K562 (cell line): Measurements from ENCODE around the gene SLC6A16. TPM values are rescaled to one million over a fixed set of nuclear protein-coding genes. Genes with fewer than 3 reads are reported as not detected.

Source experiments
- E2F3 ChIP-seq: fragments of 250-450 bp; sonication (Bioruptor Pico); IDR thresholded peaks from 2 replicates; pipeline ENCODE4 v1.4.0; 2020; ENCODE audit warnings: mild to moderate bottlenecking
- ERF ChIP-seq: fragments of 450-650 bp; formaldehyde crosslinking; IDR thresholded peaks from 2 replicates; pipeline ENCODE4 v1.4.0; 2020; ENCODE audit warnings: mild to moderate bottlenecking, mixed read lengths
- FOXA3 ChIP-seq, 2 experiments: fragments of 450-650 bp in 1 of 2; sonication (generic) in 1 of 2; formaldehyde crosslinking; IDR thresholded peaks in 1 of 2; conservative IDR thresholded peaks in 1 of 2; 2 replicates each; pipeline versions ENCODE4 v1.4.0 to v1.8.0; 2020 to 2022; ENCODE audit warnings: mild to moderate bottlenecking in 2 of 2, missing genetic modification reagents in 1 of 2
- GABPB2 ChIP-seq: fragments of 250-450 bp; sonication (Bioruptor Pico); conservative IDR thresholded peaks from 2 replicates; pipeline ENCODE4 v1.5.1; 2021; ENCODE audit warnings: mild to moderate bottlenecking
- HDAC3 ChIP-seq: fragments of 450-650 bp; IDR thresholded peaks from 2 replicates; pipeline ENCODE4 v1.6.1; 2018; ENCODE audit warnings: borderline replicate concordance, mild to moderate bottlenecking, moderate library complexity; ENCODE audit not compliant: partially characterized antibody
- KDM5B ChIP-seq: fragments of 200-600 bp; sonication (generic); IDR thresholded peaks from 2 replicates; pipeline ENCODE4 v1.6.1; 2012; ENCODE audit warnings: low read depth, mild to moderate bottlenecking, moderate library complexity, low read length, control low read depth, inconsistent platforms; ENCODE audit not compliant: insufficient replicate concordance
- KHSRP ChIP-seq: fragments of 450-650 bp; IDR thresholded peaks from 2 replicates; pipeline ENCODE4 v1.6.1; 2017
- KLF6 ChIP-seq: fragments of 250-450 bp; sonication (Bioruptor Pico); IDR thresholded peaks from 2 replicates; pipeline ENCODE4 v1.4.0; 2020; ENCODE audit warnings: mild to moderate bottlenecking, moderate library complexity, borderline replicate concordance
- NELFE ChIP-seq: IDR thresholded peaks from 2 replicates; pipeline ENCODE4 v1.6.1; 2011; ENCODE audit warnings: mild to moderate bottlenecking; ENCODE audit not compliant: insufficient read depth, insufficient read length
- RB1 ChIP-seq: fragments of 450-650 bp; IDR thresholded peaks from 2 replicates; pipeline ENCODE4 v1.6.1; 2017; ENCODE audit warnings: low read depth, mild to moderate bottlenecking
- RCOR1 ChIP-seq, 2 experiments: IDR thresholded peaks; 2 replicates each; pipeline ENCODE4 v1.6.1; 2012; ENCODE audit warnings: low read depth in 2 of 2, low read length in 2 of 2, borderline replicate concordance in 1 of 2, improper control_type of control experiment in 1 of 2
- SMAD1 ChIP-seq: fragments of 150-350 bp; IDR thresholded peaks from 2 replicates; pipeline ENCODE4 v1.6.1; 2014; ENCODE audit warnings: low read length, low read depth; ENCODE audit not compliant: partially characterized antibody
- SP1 ChIP-seq: sonication (generic); formaldehyde crosslinking; IDR thresholded peaks from 2 replicates; pipeline ENCODE4 v1.8.1; 2022; ENCODE audit warnings: mild to moderate bottlenecking, missing genetic modification reagents
- TCF3 ChIP-seq: sonication (generic); formaldehyde crosslinking; IDR thresholded peaks from 2 replicates; pipeline ENCODE4 v1.4.0; 2020; ENCODE audit warnings: mild to moderate bottlenecking, missing genetic modification reagents
- THRA ChIP-seq: fragments of 450-650 bp; IDR thresholded peaks from 2 replicates; pipeline ENCODE4 v1.6.1; 2017; ENCODE audit warnings: mild to moderate bottlenecking, moderate library complexity
- ZNF586 ChIP-seq: fragments of 450-650 bp; formaldehyde crosslinking; conservative IDR thresholded peaks from 2 replicates; pipeline ENCODE4 v1.4.0; 2020; ENCODE audit warnings: mild to moderate bottlenecking, moderate library complexity
- polyA plus RNA-seq, 8 experiments: library from polyadenylated mRNA; depleted of rRNA in 4 of 8; stranded (reverse) in 5 of 8; unstranded in 3 of 8; fragments of >200 nt; fragmentation: Nextera tagmentation in 2 of 8; fragmentation: Illumina TruSeq in 1 of 8; extraction: Ambion mirVana in 2 of 8; extraction: Trizol in 1 of 8; gene quantifications; 2 replicates each; pipeline versions ENCODE4 v1.2.1 to v1.2.3, GENCODE V29; 2011 to 2014; ENCODE audit warnings: inconsistent platforms in 1 of 8, missing spikeins in 1 of 8
- total RNA-seq, 7 experiments: library from RNA; depleted of rRNA in 6 of 7; stranded (reverse); fragments of >200 nt in 6 of 7; fragmentation: Illumina TruSeq in 2 of 7; extraction: Trizol in 2 of 7; gene quantifications; 2 replicates each; pipeline versions ENCODE4 v1.2.1 to v1.2.3, GENCODE V29; 2011 to 2021; ENCODE audit warnings: low replicate concordance in 1 of 7

The SLC6A16 gene
- total and polyA plus RNA-seq, 9 of the 15 experiments (the other 6 are each of a cell fraction or from before 2014, with no cell fraction given), result 0.05 to 0.95 (median 0.36) TPM

GRCh38 chr19:49363268-49364082, 38.5 kb upstream of the SLC6A16 start, which contains the start of gene DKKL1 (continued):
- TF ChIP-seq THRA, result no peak
- TF ChIP-seq ERF (CRISPR knock-in tag), result no peak
- TF ChIP-seq FOXA3 (CRISPR knock-in tag; conservative IDR thresholded peaks at IDR 0.05 in 1 of 2, IDR thresholded peaks at IDR 0.05 in 1 of 2), result no peak
- TF ChIP-seq KDM5B, result no peak
- peak; percentile 99 for TF ChIP-seq SP1 (CRISPR knock-in tag)
- TF ChIP-seq HDAC3, result no peak
- peak; percentile 55 for TF ChIP-seq TCF3 (CRISPR knock-in tag)
- TF ChIP-seq ZNF586 (CRISPR knock-in tag), result no peak
- no peak for TF ChIP-seq RCOR1 (IDR thresholded peaks at IDR 0.05; ENCODE audit: borderline replicate concordance in 1 of 2, low read depth in 2 of 2, low read length in 2 of 2)
- TF ChIP-seq SMAD1, result peak; percentile 13
- TF ChIP-seq NELFE, result no peak
- no peak for TF ChIP-seq RB1
- TF ChIP-seq GABPB2, result no peak
- TF ChIP-seq KLF6 (CRISPR knock-in tag), result no peak; the same call in 1 of the 2 replicates
- no peak for TF ChIP-seq E2F3 (CRISPR knock-in tag)
- no peak for TF ChIP-seq KHSRP
